ENCODE data around the gene SERPIND1. TPM values are rescaled to one million over a fixed set of nuclear protein-coding genes. Genes with fewer than 3 reads are reported as not detected.

The SERPIND1 gene
- total and polyA plus RNA-seq, 2 donors (not counting 1 experiment from before 2014, with no cell fraction given) = not detected

DNA sequence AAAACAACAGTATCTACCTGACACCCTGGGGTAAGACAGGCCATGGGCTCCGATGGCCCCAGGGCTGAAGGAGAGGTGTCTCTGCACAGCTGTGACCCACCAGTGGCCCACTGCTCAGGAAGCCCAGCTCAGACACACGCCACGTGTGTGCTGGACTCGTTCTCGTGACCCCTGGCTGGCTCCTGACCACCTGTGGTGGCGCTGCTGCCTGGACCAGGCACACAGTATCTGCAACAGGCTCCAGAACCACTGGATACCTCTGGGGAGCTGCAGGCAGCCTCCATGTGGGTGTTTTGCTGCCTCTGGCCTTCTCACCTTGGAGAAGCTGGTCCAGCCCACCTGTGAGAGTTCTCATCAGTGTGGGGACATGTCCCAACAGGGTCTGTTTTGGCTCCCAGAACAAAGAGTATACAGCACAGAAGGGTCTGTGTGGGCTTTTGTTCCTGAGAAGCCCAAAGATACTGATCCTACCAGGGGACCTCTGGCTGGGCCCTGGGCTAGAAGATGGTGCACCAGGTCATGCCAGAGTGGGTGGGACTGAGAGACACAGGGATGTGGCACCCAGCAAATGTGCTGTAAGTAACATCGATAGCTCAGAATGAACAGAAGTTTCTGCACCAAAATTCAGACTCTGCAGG, 21.7 kb upstream of the SERPIND1 start:
- Mint-ChIP-seq H3K4me1 (peaks cover 40% of the 10 kb centered on the region), H3K27ac (no peak overlapping the region), H3K9me3 (ENCODE audit: insufficient read depth) (no peaks in the 10 kb centered on the region), H3K4me3 (no peak overlapping the region), H3K27me3 (no peaks in the 10 kb centered on the region)
- ChIA-PET CTCF (interaction anchor here (1.0 to 1.3 kb wide), 3 partner anchors 9 to 11 kb away, joined by 3 to 4 read pairs (median 3); no protein-coding TSS in a partner anchor), POLR2A (no interaction called here)
- H2AFZ ChIP-seq (ENCODE audit: insufficient read depth, low read depth, low read length, poor library complexity, severe bottlenecking) = no peak overlapping the region
- H3K4me1 ChIP-seq (ENCODE audit: control insufficient read depth in 2 of 2, insufficient read depth in 2 of 2, low read length in 2 of 2) = peaks cover 24 to 43% of the 10 kb centered on the region in 2 donors
- DNase-seq (no peak), ATAC-seq (ENCODE audit: low read depth) (no peak)
- no peaks in the 10 kb centered on the region for H4K20me1 ChIP-seq (ENCODE audit: control insufficient read depth, insufficient read depth, low read length, poor library complexity, severe bottlenecking)
- H3K27me3 ChIP-seq (replicated peaks in 1 of 4; ENCODE audit: control extremely low read depth in 1 of 4, control insufficient read depth in 3 of 4, insufficient read depth in 4 of 4, low read length in 3 of 4) = no peaks in the 10 kb centered on the region
- H3K79me2 ChIP-seq (ENCODE audit: control insufficient read depth, insufficient read depth, low read length) = no peaks in the 10 kb centered on the region
- no peak overlapping the region for H3K4me2 ChIP-seq (replicated peaks; ENCODE audit: low read depth, low read length, poor library complexity, severe bottlenecking)
- WGBS (ENCODE audit: insufficient coverage) = 100% methylated on average over 7 of the region's 7 CpGs
- H3K9me3 ChIP-seq (ENCODE audit: control extremely low read depth in 1 of 3, control insufficient read depth in 2 of 3, insufficient read depth in 1 of 3, low read length in 2 of 3) = no peaks in the 10 kb centered on the region
- peaks cover 0 to 34% of the 10 kb centered on the region in 2 experiments for H3K36me3 ChIP-seq (replicated peaks in 1 of 2; ENCODE audit: control extremely low read depth in 1 of 2, control insufficient read depth in 1 of 2, extremely low read depth in 1 of 2, insufficient read depth in 2 of 2, low read length in 1 of 2)
- intact Hi-C loops (cut with micrococcal nuclease) = no loop called here
- H3K4me3 ChIP-seq (ENCODE audit: control extremely low read depth in 1 of 5, extremely low read depth in 1 of 5, insufficient read depth in 1 of 5, low read depth in 2 of 5, low read length in 4 of 5) = no peak overlapping the region
- H3K9ac ChIP-seq (ENCODE audit: low read length) = no peak overlapping the region
- TF ChIP-seq, protein P1, sequence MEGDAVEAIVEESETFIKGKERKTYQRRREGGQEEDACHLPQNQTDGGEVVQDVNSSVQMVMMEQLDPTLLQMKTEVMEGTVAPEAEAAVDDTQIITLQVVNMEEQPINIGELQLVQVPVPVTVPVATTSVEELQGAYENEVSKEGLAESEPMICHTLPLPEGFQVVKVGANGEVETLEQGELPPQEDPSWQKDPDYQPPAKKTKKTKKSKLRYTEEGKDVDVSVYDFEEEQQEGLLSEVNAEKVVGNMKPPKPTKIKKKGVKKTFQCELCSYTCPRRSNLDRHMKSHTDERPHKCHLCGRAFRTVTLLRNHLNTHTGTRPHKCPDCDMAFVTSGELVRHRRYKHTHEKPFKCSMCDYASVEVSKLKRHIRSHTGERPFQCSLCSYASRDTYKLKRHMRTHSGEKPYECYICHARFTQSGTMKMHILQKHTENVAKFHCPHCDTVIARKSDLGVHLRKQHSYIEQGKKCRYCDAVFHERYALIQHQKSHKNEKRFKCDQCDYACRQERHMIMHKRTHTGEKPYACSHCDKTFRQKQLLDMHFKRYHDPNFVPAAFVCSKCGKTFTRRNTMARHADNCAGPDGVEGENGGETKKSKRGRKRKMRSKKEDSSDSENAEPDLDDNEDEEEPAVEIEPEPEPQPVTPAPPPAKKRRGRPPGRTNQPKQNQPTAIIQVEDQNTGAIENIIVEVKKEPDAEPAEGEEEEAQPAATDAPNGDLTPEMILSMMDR (IDR thresholded peaks at IDR 0.05) = no peak
- no peak for TF ChIP-seq EZH2 (IDR thresholded peaks at IDR 0.05; ENCODE audit: borderline replicate concordance, insufficient read depth, low read depth, low read length, poor library complexity, severe bottlenecking)
- H3K27ac ChIP-seq (ENCODE audit: low read length in 2 of 2) = no peak overlapping the region

DNA sequence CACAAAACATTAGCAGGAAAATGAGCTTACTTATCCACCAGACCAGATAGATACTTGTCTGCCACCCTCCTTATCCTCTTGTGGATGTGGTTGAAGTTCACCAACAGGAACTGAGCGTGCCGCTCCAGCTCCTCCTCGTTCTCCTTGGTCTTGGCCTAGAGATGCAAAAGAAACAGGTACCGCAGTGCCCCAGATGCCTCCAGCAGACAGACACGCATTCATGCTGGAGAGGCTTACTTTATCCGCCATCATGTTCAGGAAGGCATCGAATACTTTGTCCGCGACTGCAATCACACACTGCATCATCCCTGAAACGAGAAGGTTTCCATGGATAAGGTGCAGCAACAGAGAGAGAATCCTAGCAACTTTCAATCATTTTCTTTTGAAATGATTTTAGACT, 21.0 kb upstream of the SERPIND1 start:
- no peak overlapping the region for H3K27ac ChIP-seq (ENCODE audit: low read length in 2 of 2)
- H3K36me3 ChIP-seq (replicated peaks in 1 of 2; ENCODE audit: control extremely low read depth in 1 of 2, control insufficient read depth in 1 of 2, extremely low read depth in 1 of 2, insufficient read depth in 2 of 2, low read length in 1 of 2) = peaks cover 0 to 32% of the 10 kb centered on the region in 2 experiments
- no peaks in the 10 kb centered on the region for H3K9me3 ChIP-seq (ENCODE audit: control extremely low read depth in 1 of 3, control insufficient read depth in 2 of 3, insufficient read depth in 1 of 3, low read length in 2 of 3)
- intact Hi-C loops (cut with micrococcal nuclease) = no loop called here
- Mint-ChIP-seq H3K4me3 (no peak overlapping the region), H3K4me1 (peaks cover 34% of the 10 kb centered on the region), H3K9me3 (ENCODE audit: insufficient read depth) (no peaks in the 10 kb centered on the region), H3K27ac (no peak overlapping the region), H3K27me3 (no peaks in the 10 kb centered on the region)
- no peaks in the 10 kb centered on the region for H3K27me3 ChIP-seq (replicated peaks in 1 of 4; ENCODE audit: control extremely low read depth in 1 of 4, control insufficient read depth in 3 of 4, insufficient read depth in 4 of 4, low read length in 3 of 4)
- TF ChIP-seq, protein P1 (IDR thresholded peaks at IDR 0.05) = no peak
- no peak for TF ChIP-seq EZH2 (IDR thresholded peaks at IDR 0.05; ENCODE audit: borderline replicate concordance, insufficient read depth, low read depth, low read length, poor library complexity, severe bottlenecking)
- no peak overlapping the region for H2AFZ ChIP-seq (ENCODE audit: insufficient read depth, low read depth, low read length, poor library complexity, severe bottlenecking)
- H3K4me2 ChIP-seq (replicated peaks; ENCODE audit: low read depth, low read length, poor library complexity, severe bottlenecking) = no peak overlapping the region
- POLR2A ChIA-PET = no interaction called here
- ATAC-seq (ENCODE audit: low read depth) (no peak), DNase-seq (no peak)
- no peak overlapping the region for H3K9ac ChIP-seq (ENCODE audit: low read length)
- no peaks in the 10 kb centered on the region for H3K79me2 ChIP-seq (ENCODE audit: control insufficient read depth, insufficient read depth, low read length)
- no peaks in the 10 kb centered on the region for H4K20me1 ChIP-seq (ENCODE audit: control insufficient read depth, insufficient read depth, low read length, poor library complexity, severe bottlenecking)
- H3K4me1 ChIP-seq (ENCODE audit: control insufficient read depth in 2 of 2, insufficient read depth in 2 of 2, low read length in 2 of 2) = peaks cover 24 to 36% of the 10 kb centered on the region in 2 donors
- H3K4me3 ChIP-seq (ENCODE audit: control extremely low read depth in 1 of 5, extremely low read depth in 1 of 5, insufficient read depth in 1 of 5, low read depth in 2 of 5, low read length in 4 of 5) = no peak overlapping the region
- CTCF ChIA-PET = interaction anchor here (1.0 kb wide), 1 partner anchor 9 kb away, joined by 3 read pairs; no protein-coding TSS in a partner anchor
- 98% methylated on average over 7 of the region's 10 CpGs for WGBS (ENCODE audit: insufficient coverage)
